Middle frontal gyrus (tissue), 1 donor: Measurements from ENCODE around the gene SERPINB3.
"Not testable (repeated sequence)": the region's sequence is repeated elsewhere in the genome, so short reads cannot be mapped to it uniquely, and the experiment has no call there.

Experiments used
- DNase-seq: peaks from one replicate; pipeline ENCODE4 v3.0.0-alpha.2; 2015; ENCODE audit warnings: low spot score; ENCODE audit errors: extremely low spot score

The SERPINB3 gene

DNA sequence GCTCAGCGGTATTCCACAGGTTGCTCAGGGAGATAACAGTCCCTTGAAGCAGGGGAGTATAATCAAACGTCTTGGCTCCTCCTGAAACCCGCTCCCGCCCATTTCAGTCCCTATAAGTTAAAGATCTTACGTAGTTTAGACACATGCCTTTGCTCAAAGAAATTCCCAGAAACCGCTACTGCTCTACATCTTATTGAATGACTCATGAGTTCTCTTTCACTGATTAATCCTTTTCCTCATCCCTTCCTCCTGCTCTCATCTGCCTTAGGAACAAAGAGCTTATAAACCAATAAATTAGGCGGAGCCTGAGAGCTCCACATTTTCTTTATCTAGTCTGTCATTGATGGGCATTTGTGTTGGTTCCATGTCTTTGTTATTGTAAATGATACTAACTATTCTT, 13.5 kb downstream of the SERPINB3 start:
- DNase-seq = no peak

DNA sequence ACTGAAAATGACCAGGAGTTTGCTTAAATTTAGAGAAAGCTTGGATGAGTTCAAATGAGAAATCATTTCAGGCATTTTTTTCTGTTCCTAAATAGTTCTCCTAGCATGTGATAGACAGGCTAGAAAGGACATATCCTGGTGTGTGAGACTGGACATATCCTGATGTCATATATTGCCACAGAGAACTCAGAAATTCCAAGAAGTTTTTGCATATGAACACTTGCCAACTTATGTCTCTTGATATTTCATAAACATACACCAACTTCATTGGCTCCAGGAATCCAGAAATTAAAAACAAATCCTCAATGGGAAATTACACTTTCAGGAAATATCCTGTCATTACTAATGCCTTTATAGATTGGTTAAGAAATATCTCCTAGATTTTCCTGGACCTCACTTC, 14.8 kb downstream of the SERPINB3 start:
- DNase-seq = no peak

DNA sequence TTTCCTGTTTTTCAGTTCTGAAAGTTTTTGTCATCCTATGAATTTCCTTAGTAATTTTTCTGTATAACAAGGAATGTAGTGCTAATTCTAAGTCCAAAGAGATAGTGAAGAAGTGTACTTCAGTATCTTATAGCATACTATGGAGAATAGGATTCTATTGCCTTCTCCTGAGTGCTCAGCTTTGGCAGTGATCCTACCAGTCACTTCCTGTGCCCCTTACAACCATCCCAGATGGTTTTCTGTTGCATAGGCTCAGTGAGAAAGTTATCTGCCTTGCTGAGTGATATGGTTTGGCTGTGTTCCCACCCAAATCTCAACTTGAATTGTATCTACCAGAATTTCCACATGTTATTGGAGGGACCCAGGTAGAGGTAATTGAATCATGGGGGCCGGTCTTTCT, 17.0 kb downstream of the SERPINB3 start:
- DNase-seq = not testable (repeated sequence)

DNA sequence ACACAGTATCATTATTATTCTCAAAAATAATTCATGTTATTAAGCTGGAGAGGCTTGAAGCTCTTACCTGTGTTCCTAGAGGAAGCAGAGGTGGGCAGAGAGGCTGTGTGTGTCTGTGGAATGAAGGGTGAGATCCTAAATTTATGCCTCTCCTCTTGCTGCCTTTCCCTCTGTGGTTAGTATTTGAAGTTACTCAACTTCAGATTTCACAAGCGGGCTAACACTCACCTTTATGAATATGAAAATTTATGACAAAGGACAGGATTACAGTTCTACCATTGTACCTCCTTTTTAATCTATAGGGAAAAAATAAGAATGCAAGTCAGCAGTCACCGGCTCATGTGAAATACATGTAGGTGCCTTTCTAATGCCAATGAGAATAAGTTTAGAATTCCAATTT, 17.6 kb downstream of the SERPINB3 start, which contains the start of gene SERPINB4:
SERPINB4 (minus strand) TSS at position 115 of the 400 bp plus-strand sequence. CDS start 679 bp downstream, outside the sequence.
- not testable (repeated sequence) for DNase-seq

DNA sequence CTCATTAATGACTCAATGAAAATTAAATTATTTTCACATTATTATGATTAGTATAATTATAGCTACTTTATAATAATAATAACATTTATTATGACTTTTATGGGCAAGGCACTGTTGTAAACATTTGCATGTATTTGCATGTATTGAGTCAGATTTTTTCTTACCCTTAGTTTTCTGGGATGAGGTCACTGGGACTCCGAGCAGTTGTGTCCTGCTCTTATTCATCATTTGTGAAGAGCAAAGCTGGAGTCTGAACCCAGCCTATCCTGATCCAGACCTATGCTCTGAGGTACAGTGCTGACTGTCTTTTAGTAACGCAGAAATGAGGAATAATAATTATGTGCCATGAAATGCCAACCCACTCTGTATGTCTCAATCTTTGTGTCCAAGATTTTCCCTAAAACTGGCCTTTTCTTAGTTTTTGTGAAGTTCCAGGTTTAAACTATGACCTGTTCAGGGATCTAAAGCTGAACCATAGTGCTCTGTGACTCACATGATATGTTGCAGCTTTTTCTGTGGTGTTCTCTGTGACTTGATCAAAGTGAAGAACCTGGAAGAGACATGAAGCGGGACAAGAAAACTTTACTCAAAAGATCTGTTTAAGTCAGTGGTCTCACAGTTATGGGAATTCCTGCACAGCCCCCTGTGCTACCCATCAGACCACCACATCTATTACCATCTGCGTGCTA, 18.9 kb downstream of the SERPINB3 start:
- not testable (repeated sequence) for DNase-seq

DNA sequence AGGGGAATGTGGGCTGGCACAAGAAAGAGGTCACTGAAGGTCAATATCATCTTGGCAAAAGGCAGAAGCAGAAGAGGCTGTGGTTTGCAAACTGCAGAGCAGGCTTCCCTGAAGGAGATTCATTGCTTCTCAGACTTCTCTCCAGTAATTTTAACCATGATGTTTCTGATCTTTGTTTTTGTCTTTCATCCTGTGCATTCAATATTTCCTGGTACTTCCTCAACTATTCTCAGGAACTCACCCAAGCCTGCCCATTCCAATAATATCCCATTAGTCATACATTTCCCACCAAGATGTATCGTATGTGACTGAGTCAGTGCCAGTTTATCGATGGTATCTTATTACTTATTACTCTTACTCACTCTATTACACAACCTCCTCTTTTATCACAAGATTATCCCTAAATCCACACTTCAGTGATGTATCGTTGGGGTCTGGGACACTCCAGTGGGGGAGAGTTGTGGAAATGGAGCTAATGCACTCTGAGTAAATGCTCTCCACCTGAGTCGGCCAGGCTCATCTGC, 20.5 kb downstream of the SERPINB3 start:
- not testable (repeated sequence) for DNase-seq

DNA sequence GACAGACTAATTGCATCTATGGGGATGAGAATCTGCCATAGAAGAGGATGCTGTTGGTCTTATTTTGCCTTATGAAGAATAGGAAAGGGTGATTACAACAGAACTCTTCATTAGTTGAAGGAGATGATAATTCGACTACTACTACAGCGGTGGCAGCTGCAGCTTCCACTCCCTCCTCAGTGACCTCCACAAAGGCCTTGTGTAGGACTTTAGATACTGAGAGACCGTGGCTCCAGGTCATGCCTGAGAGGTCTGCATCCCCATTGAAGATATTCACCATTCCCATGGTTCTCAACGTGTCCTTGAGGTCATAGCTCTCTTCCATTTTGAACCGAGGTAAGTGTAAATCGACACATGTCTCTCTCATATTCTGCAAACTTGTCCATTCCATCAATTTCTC, 24.0 kb downstream of the SERPINB3 start:
- no peak for DNase-seq

DNA sequence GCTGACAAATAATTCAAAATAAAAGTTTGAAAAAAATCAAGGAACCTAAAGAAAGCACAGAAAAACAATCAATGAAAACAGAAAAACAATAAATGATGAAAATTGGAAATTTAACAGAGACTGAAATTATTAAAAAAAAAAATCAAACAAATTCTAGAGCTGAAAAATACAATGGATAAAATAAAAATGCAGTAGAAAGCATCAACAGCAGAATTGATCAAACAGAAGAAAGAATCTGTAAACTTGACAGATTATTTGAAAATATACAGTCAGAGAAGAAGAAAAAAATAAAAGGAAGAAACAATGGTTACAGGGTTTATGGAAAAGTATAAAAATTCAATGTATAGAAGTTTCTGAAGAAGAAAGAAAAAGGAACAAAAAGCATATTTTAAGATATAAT, 33.9 kb downstream of the SERPINB3 start:
- no peak for DNase-seq

DNA sequence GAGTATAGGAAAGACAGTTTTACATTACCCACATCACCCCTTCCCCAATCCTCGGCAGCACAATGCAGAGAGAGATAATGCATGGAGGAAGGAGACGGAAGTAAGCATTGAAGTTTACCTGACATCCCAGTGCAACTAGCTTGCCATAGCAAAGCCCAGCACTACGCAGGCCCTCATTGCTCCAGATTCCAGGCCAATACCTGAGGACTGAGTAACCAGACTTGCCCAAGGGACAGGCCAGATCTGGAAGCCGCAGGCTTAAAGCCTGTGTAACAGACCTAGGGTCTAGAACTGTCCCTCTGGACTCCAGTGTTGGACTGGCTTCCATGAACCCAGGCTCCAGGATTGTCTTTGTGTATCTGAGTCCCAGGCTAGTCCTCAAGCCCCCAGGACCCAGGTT, 35.3 kb downstream of the SERPINB3 start:
- no peak for DNase-seq

DNA sequence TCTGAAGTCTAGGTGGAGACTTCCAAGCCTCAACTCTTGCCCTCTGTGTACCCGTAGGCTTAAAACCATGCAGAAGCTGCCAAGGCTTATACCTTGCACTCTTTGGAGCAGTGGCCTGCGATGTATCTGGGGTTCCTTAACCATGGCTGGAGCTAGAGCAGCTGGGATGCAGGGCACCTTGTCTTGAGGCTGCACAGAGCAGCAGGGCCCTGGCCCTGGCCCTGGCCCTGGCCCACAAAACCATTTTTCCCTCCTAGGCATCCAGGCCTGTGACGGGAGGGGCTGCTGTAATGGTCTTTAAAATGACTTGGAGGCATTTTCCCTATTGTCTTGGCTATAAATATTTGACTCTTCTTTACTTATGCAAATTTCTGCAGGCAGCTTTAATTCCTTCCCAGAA, 36.8 kb downstream of the SERPINB3 start:
- no peak for DNase-seq

DNA sequence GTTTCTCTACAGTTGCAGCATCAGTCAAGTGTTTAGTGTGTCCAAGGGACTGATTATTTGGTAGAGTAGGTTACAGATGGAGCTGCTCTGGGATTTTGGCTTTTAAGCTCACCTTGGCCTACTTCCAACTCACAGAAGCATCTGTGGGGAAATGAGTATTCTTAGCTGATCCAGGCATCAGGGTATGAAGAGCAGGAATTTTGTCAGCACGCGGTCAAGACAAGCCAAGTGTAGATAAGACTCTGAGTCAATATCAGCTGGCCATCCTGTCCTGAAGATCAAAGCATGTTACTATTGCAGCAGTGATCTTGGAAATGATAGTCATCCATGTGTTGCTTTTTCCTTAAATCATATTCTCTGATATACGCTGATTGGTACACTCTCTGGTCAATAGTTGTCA, 42.0 kb downstream of the SERPINB3 start:
- no peak for DNase-seq

DNA sequence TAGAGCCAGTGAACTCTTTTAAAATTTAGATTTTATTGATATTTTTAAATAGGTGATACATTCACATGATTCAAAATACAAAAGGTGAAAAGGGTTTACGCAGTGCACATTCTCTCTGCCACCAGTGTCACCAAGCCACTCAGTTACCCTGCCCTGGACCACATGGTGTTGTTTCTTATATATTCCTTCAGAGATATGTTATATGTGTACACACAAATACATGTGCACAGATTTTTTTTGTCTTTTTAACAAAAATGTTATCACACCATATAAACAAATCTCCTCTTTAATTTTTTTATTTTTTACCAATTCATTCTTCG, 43.8 kb downstream of the SERPINB3 start:
- DNase-seq = no peak

DNA sequence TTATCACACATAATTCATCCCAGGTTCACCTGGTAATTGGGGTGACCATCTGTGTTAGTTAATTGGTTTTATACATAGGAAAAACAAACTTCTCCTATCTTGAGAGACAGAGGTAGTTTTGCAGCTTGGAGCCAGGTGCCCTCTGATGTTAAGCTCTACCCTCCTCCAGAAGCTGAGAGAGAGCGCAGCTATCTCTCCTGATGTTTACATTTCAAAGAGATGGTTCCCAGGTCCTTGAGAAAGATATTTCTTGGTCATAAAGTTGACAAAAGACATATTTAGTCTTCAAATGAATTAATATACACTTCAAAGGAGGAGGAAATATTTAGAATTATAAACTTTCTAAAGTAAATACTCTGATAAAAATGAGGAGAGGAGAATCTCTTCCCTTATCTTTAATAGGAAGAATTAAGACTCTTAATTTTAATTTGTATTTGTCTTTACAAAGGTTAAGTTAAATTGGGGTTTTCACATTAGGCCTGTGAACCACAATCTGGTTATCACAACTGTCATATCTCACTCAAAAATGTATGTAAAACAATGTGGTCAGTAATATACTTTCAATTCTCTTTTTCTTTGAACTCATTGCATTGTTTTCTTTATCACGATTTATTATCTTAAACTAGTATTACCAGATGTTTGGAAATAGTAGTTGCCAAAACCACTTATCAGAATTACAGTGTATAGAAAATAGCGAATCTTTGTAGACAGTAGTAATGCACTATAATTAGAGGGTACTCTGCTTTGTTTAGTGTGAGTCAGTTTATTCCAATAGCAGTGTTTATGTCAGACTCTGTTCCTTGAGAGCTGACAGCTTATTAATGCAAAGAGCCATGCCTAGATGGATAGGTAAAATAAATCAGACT, 44.4 kb downstream of the SERPINB3 start:
- no peak for DNase-seq

DNA sequence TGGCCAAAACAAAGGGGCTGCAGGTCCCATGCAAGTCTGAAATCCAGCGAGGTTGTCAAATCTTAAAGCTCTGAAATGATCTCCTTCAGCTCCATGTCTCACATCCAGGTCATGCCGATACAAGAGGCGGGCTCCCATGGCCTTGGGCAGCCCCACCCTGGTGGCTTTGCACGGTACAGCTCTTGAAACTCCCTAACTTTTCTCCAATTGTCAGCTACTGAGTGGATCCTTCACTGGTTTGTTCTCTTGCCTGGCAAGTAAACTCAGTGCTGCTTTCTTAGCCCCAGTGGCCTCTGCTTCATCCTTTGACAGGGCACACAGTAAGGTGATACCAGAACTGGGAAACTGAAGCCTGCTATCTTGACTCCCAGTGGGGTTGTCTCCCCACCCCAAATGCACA, 48.3 kb downstream of the SERPINB3 start:
- no peak for DNase-seq

DNA sequence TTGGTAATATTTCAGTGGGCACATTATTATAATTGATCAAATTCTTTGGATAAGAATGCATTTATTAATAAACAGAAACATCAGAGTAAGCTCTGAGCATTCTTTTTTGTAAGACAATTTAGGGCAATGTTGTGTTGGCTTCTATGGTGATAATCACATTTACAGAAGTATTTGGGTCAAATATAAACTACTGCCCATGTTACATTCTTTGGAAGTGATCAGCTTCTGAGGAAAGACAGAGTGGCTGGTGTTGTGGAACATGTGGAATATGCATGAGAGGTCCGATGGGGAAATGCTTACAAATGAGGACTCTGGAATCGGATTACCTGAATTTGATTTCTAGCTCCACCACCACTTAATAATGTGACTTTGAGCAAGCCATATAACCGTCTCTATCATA, 55.2 kb downstream of the SERPINB3 start:
- no peak for DNase-seq
